HEK293 (cell line): ENCODE results near the gene BMP6.
A peak's percentile ranks its signal among the peaks of the same experiment; 100 is the strongest.

ENCODE experiments used
- BCL11B ChIP-seq: fragments of 450-650 bp; formaldehyde crosslinking; IDR thresholded peaks from 2 replicates; pipeline ENCODE4 v1.5.1; 2016; ENCODE audit warnings: low read depth, missing biosample characterization, missing genetic modification characterization
- FEZF1 ChIP-seq: fragments of 450-650 bp; formaldehyde crosslinking; IDR thresholded peaks from 2 replicates; pipeline ENCODE4 v1.5.1; 2016; ENCODE audit warnings: missing biosample characterization, missing genetic modification characterization
- GLIS1 ChIP-seq: fragments of 450-650 bp; formaldehyde crosslinking; IDR thresholded peaks from 2 replicates; pipeline ENCODE4 v1.5.1; 2016; ENCODE audit warnings: missing biosample characterization, missing genetic modification characterization
- KLF10 ChIP-seq: fragments of 450-650 bp; IDR thresholded peaks from 2 replicates; pipeline ENCODE4 v1.5.1; 2018; ENCODE audit warnings: missing biosample characterization, mild to moderate bottlenecking, missing genetic modification characterization
- KLF7 ChIP-seq: fragments of 450-650 bp; formaldehyde crosslinking; IDR thresholded peaks from 2 replicates; pipeline ENCODE4 v1.5.1; 2016; ENCODE audit warnings: missing biosample characterization, missing genetic modification characterization, borderline replicate concordance
- KLF8 ChIP-seq: fragments of 450-650 bp; formaldehyde crosslinking; IDR thresholded peaks from 2 replicates; pipeline ENCODE4 v1.5.1; 2016; ENCODE audit warnings: missing biosample characterization, missing genetic modification characterization
- ZBTB20 ChIP-seq: fragments of 450-650 bp; formaldehyde crosslinking; IDR thresholded peaks from 2 replicates; pipeline ENCODE4 v1.5.1; 2016; ENCODE audit warnings: missing biosample characterization, missing genetic modification characterization
- ZBTB8A ChIP-seq: fragments of 450-650 bp; formaldehyde crosslinking; IDR thresholded peaks from 2 replicates; pipeline ENCODE4 v1.5.1; 2016; ENCODE audit warnings: missing biosample characterization, missing genetic modification characterization
- ZFP3 ChIP-seq: fragments of 450-650 bp; formaldehyde crosslinking; IDR thresholded peaks from 2 replicates; pipeline ENCODE4 v1.5.1; 2016; ENCODE audit warnings: low read depth, missing biosample characterization, missing genetic modification characterization
- ZFP37 ChIP-seq: fragments of 450-650 bp; formaldehyde crosslinking; IDR thresholded peaks from 2 replicates; pipeline ENCODE4 v1.5.1; 2016; ENCODE audit warnings: missing biosample characterization, missing genetic modification characterization
- ZNF138 ChIP-seq: fragments of 450-650 bp; formaldehyde crosslinking; IDR thresholded peaks from 2 replicates; pipeline ENCODE4 v1.5.1; 2016; ENCODE audit warnings: missing biosample characterization, missing genetic modification characterization, borderline replicate concordance
- ZNF146 ChIP-seq: fragments of 450-650 bp; formaldehyde crosslinking; IDR thresholded peaks from 2 replicates; pipeline ENCODE4 v1.5.1; 2016; ENCODE audit warnings: missing biosample characterization, missing genetic modification characterization
- ZNF2 ChIP-seq: fragments of 450-650 bp; formaldehyde crosslinking; IDR thresholded peaks from 2 replicates; pipeline ENCODE4 v1.5.1; 2016; ENCODE audit warnings: missing biosample characterization, missing genetic modification characterization
- ZNF214 ChIP-seq: fragments of 450-650 bp; formaldehyde crosslinking; IDR thresholded peaks from 2 replicates; pipeline ENCODE4 v1.5.1; 2017; ENCODE audit warnings: missing biosample characterization, mild to moderate bottlenecking, missing genetic modification characterization, borderline replicate concordance
- ZNF248 ChIP-seq: fragments of 450-650 bp; formaldehyde crosslinking; IDR thresholded peaks from 2 replicates; pipeline ENCODE4 v1.5.1; 2017; ENCODE audit warnings: missing biosample characterization, missing genetic modification characterization
- ZNF335 ChIP-seq: fragments of 450-650 bp; formaldehyde crosslinking; conservative IDR thresholded peaks from 2 replicates; pipeline ENCODE4 v1.5.1; 2016; ENCODE audit warnings: missing biosample characterization, missing genetic modification characterization
- ZNF37A ChIP-seq: fragments of 450-650 bp; IDR thresholded peaks from 2 replicates; pipeline ENCODE4 v1.5.1; 2018; ENCODE audit warnings: missing biosample characterization, missing genetic modification characterization
- ZNF426 ChIP-seq: fragments of 450-650 bp; formaldehyde crosslinking; IDR thresholded peaks from 2 replicates; pipeline ENCODE4 v1.5.1; 2017; ENCODE audit warnings: missing biosample characterization, missing genetic modification characterization, mild to moderate bottlenecking, inconsistent platforms, moderate library complexity
- ZNF501 ChIP-seq: fragments of 450-650 bp; formaldehyde crosslinking; IDR thresholded peaks from 2 replicates; pipeline ENCODE4 v1.5.1; 2016; ENCODE audit warnings: missing biosample characterization, missing genetic modification characterization
- ZNF544 ChIP-seq: fragments of 450-650 bp; formaldehyde crosslinking; IDR thresholded peaks from 2 replicates; pipeline ENCODE4 v1.5.0; 2017; ENCODE audit warnings: missing biosample characterization, missing genetic modification characterization
- ZNF549 ChIP-seq: fragments of 450-650 bp; IDR thresholded peaks from 2 replicates; pipeline ENCODE4 v1.5.1; 2018; ENCODE audit warnings: missing biosample characterization, missing genetic modification characterization, mild to moderate bottlenecking, inconsistent platforms, moderate library complexity
- ZNF621 ChIP-seq: fragments of 450-650 bp; formaldehyde crosslinking; IDR thresholded peaks from 2 replicates; pipeline ENCODE4 v1.5.1; 2017; ENCODE audit warnings: missing biosample characterization, missing genetic modification characterization
- ZNF623 ChIP-seq: fragments of 450-650 bp; formaldehyde crosslinking; IDR thresholded peaks from 2 replicates; pipeline ENCODE4 v1.5.1; 2016; ENCODE audit warnings: missing biosample characterization, missing genetic modification characterization
- ZNF624 ChIP-seq: fragments of 450-650 bp; formaldehyde crosslinking; IDR thresholded peaks from 2 replicates; pipeline ENCODE4 v1.5.1; 2017; ENCODE audit warnings: missing biosample characterization, missing genetic modification characterization
- ZNF629 ChIP-seq: fragments of 450-650 bp; formaldehyde crosslinking; IDR thresholded peaks from 2 replicates; pipeline ENCODE4 v1.5.1; 2017; ENCODE audit warnings: missing biosample characterization, missing genetic modification characterization
- ZNF658 ChIP-seq: fragments of 450-650 bp; formaldehyde crosslinking; IDR thresholded peaks from 2 replicates; pipeline ENCODE4; 2016; ENCODE audit warnings: missing biosample characterization, missing genetic modification characterization
- ZNF707 ChIP-seq: fragments of 450-650 bp; formaldehyde crosslinking; IDR thresholded peaks from 2 replicates; pipeline ENCODE4 v1.5.1; 2016; ENCODE audit warnings: missing biosample characterization, missing genetic modification characterization
- ZNF792 ChIP-seq: fragments of 450-650 bp; formaldehyde crosslinking; IDR thresholded peaks from 2 replicates; pipeline ENCODE4 v1.5.1; 2016; ENCODE audit warnings: missing biosample characterization, missing genetic modification characterization
- TF ChIP-seq, protein P1 (sequence below): fragments of 450-650 bp; formaldehyde crosslinking; IDR thresholded peaks from 2 replicates; pipeline ENCODE4 v1.5.1; 2016; ENCODE audit warnings: missing biosample characterization, missing genetic modification characterization, borderline replicate concordance
- TF ChIP-seq, protein P2 (sequence below): fragments of 450-650 bp; formaldehyde crosslinking; IDR thresholded peaks from 2 replicates; pipeline ENCODE4 v1.5.1; 2016; ENCODE audit warnings: missing biosample characterization, missing genetic modification characterization
- TF ChIP-seq, protein P3 (sequence below): fragments of 450-650 bp; formaldehyde crosslinking; IDR thresholded peaks from 2 replicates; pipeline ENCODE4 v1.5.1; 2016; ENCODE audit warnings: missing biosample characterization, missing genetic modification characterization
- TF ChIP-seq, protein P4 (sequence below): fragments of 450-650 bp; formaldehyde crosslinking; IDR thresholded peaks from 2 replicates; pipeline ENCODE4 v1.5.1; 2016; ENCODE audit warnings: missing biosample characterization, missing genetic modification characterization
- TF ChIP-seq, protein P5 (sequence below): fragments of 450-650 bp; formaldehyde crosslinking; IDR thresholded peaks from 2 replicates; pipeline ENCODE4 v1.5.1; 2016; ENCODE audit warnings: missing biosample characterization, missing genetic modification characterization

BMP6 gene

DNA sequence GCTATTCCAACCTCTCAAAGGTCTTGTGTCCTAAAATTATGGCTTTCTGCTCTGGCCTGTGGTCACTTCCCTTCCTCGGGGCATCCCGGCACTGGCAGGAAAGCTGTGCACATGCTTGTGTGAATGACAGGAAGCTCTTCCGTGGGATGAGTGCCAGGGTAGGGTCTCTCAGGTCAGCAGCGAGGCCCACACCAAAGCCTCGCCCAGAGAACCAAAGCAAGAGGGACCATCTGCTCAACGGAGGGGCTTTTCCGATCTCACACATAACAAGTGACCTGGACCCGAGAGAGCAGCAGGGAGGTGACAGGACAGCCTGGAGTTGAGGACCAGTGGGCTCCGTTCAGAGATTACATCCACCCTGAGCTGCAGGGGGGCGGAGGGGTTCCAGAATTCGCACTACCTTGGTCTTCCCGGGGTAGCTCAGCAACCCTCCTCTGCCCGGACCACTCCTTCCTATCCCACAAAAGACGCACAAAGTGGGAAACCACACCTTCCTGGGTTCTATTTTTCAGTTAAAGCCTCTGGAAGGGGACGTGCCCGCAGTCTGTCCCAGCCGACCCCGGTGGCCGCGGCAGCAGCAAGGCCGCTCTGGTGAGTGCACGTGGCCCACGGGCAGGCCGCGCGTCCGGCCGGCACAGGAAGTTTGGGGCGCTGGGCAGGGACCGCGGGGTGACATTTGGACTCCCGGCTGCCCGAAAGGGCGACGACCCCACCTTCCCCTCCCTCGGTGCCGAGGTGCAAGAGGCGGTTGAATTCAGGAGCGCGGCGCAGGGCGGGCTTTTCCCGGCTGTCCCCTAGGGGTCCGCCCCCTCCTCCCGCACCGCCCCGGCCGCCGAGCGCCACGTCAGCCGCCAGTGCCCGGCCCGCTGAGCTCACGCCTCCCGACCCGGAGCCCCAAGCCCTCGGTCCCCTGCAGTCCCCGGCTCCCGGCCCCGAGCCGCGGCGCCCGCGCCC, 183.7 kb downstream of the BMP6 start (continued):
- TF ChIP-seq, protein P1, sequence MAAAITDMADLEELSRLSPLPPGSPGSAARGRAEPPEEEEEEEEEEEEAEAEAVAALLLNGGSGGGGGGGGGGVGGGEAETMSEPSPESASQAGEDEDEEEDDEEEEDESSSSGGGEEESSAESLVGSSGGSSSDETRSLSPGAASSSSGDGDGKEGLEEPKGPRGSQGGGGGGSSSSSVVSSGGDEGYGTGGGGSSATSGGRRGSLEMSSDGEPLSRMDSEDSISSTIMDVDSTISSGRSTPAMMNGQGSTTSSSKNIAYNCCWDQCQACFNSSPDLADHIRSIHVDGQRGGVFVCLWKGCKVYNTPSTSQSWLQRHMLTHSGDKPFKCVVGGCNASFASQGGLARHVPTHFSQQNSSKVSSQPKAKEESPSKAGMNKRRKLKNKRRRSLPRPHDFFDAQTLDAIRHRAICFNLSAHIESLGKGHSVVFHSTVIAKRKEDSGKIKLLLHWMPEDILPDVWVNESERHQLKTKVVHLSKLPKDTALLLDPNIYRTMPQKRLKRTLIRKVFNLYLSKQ (tag by site-specific recombination) = no peak
- TF ChIP-seq KLF10 (tag by site-specific recombination) (no peak; the same call in 1 of the 2 replicates), BCL11B (tag by site-specific recombination) (no peak), ZNF621 (no peak), ZNF549 (no peak), ZNF658 (tag by site-specific recombination) (no peak), ZNF248 (tag by site-specific recombination) (no peak), ZNF501 (tag by site-specific recombination) (peak; percentile 68; the same call in 1 of the 2 replicates), ZNF707 (tag by site-specific recombination) (no peak), ZNF37A (no peak), ZBTB8A (tag by site-specific recombination) (peak; percentile 69), ZNF214 (tag by site-specific recombination) (no peak), ZNF138 (no peak), KLF7 (peak; percentile 67; the same call in 1 of the 2 replicates), ZNF146 (0 out of 2 replicates have a peak, but pooled peaks have one; percentile 4), ZNF2 (tag by site-specific recombination) (0 out of 2 replicates have a peak, but pooled peaks have one; percentile 53), KLF8 (tag by site-specific recombination) (peak; percentile 80; the same call in 1 of the 2 replicates), ZNF544 (tag by site-specific recombination) (no peak), FEZF1 (no peak), ZNF629 (peak; percentile 18; the same call in 1 of the 2 replicates), GLIS1 (tag by site-specific recombination) (peak; percentile 47; the same call in 1 of the 2 replicates), ZBTB20 (tag by site-specific recombination) (peak; percentile 61), ZFP3 (tag by site-specific recombination) (no peak), ZNF426 (tag by site-specific recombination) (no peak), ZNF624 (tag by site-specific recombination) (no peak), ZFP37 (tag by site-specific recombination) (peak; percentile 65; the same call in 1 of the 2 replicates), ZNF792 (tag by site-specific recombination) (0 out of 2 replicates have a peak, but pooled peaks have one; percentile 64), ZNF335 (tag by site-specific recombination) (peak; percentile 87), ZNF623 (no peak)
- TF ChIP-seq, protein P2, sequence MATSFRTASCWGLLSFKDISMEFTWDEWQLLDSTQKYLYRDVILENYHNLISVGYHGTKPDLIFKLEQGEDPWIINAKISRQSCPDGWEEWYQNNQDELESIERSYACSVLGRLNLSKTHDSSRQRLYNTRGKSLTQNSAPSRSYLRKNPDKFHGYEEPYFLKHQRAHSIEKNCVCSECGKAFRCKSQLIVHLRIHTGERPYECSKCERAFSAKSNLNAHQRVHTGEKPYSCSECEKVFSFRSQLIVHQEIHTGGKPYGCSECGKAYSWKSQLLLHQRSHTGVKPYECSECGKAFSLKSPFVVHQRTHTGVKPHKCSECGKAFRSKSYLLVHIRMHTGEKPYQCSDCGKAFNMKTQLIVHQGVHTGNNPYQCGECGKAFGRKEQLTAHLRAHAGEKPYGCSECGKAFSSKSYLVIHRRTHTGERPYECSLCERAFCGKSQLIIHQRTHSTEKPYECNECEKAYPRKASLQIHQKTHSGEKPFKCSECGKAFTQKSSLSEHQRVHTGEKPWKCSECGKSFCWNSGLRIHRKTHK = no peak
- TF ChIP-seq, protein P3, sequence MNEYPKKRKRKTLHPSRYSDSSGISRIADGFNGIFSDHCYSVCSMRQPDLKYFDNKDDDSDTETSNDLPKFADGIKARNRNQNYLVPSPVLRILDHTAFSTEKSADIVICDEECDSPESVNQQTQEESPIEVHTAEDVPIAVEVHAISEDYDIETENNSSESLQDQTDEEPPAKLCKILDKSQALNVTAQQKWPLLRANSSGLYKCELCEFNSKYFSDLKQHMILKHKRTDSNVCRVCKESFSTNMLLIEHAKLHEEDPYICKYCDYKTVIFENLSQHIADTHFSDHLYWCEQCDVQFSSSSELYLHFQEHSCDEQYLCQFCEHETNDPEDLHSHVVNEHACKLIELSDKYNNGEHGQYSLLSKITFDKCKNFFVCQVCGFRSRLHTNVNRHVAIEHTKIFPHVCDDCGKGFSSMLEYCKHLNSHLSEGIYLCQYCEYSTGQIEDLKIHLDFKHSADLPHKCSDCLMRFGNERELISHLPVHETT (tag by site-specific recombination) = no peak
- TF ChIP-seq, protein P4, sequence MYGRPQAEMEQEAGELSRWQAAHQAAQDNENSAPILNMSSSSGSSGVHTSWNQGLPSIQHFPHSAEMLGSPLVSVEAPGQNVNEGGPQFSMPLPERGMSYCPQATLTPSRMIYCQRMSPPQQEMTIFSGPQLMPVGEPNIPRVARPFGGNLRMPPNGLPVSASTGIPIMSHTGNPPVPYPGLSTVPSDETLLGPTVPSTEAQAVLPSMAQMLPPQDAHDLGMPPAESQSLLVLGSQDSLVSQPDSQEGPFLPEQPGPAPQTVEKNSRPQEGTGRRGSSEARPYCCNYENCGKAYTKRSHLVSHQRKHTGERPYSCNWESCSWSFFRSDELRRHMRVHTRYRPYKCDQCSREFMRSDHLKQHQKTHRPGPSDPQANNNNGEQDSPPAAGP = peak; percentile 46; the same call in 1 of the 2 replicates
- TF ChIP-seq, protein P5, sequence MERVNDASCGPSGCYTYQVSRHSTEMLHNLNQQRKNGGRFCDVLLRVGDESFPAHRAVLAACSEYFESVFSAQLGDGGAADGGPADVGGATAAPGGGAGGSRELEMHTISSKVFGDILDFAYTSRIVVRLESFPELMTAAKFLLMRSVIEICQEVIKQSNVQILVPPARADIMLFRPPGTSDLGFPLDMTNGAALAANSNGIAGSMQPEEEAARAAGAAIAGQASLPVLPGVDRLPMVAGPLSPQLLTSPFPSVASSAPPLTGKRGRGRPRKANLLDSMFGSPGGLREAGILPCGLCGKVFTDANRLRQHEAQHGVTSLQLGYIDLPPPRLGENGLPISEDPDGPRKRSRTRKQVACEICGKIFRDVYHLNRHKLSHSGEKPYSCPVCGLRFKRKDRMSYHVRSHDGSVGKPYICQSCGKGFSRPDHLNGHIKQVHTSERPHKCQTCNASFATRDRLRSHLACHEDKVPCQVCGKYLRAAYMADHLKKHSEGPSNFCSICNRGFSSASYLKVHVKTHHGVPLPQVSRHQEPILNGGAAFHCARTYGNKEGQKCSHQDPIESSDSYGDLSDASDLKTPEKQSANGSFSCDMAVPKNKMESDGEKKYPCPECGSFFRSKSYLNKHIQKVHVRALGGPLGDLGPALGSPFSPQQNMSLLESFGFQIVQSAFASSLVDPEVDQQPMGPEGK (tag by site-specific recombination) = peak; percentile 85
